ENCODE results near the gene ASB9.
"Not testable (repeated sequence)": the region's sequence is repeated elsewhere in the genome, so short reads cannot be mapped to it uniquely, and the experiment has no call there.

ASB9 gene

GRCh38 chrX:15240414-15240813 is 29.5 kb downstream of the ASB9 start:
- FAIRE-seq = no peak

- no peak for FAIRE-seq
Measured at GRCh38 chrX:15236146-15236545, 33.7 kb downstream of the ASB9 start.

GRCh38 chrX:15235001-15235400 is 34.9 kb downstream of the ASB9 start:
- no peak for FAIRE-seq

GRCh38 chrX:15233416-15234015 is 36.4 kb downstream of the ASB9 start:
- FAIRE-seq = no peak

- no peak for FAIRE-seq
Measured at GRCh38 chrX:15224747-15225146, 45.1 kb downstream of the ASB9 start.

- no peak for FAIRE-seq
Measured at GRCh38 chrX:15221321-15221720, 48.6 kb downstream of the ASB9 start.

- FAIRE-seq = no peak
Measured at GRCh38 chrX:15217161-15217560, 52.7 kb downstream of the ASB9 start.

GRCh38 chrX:15216280-15216679 is 53.6 kb downstream of the ASB9 start:
- FAIRE-seq = no peak

GRCh38 chrX:15215366-15215765 is 54.5 kb downstream of the ASB9 start:
- FAIRE-seq = no peak

- no peak for FAIRE-seq
Measured at GRCh38 chrX:15214588-15214987, 55.3 kb downstream of the ASB9 start.

GRCh38 chrX:15209096-15209495 is 60.8 kb downstream of the ASB9 start:
- FAIRE-seq = no peak

GRCh38 chrX:15207994-15208393 is 61.9 kb downstream of the ASB9 start:
- FAIRE-seq = no peak

GRCh38 chrX:15207384-15207783 is 62.5 kb downstream of the ASB9 start:
- no peak for FAIRE-seq

GRCh38 chrX:15206306-15206705 is 63.6 kb downstream of the ASB9 start:
- FAIRE-seq = no peak

- no peak for FAIRE-seq
Measured at GRCh38 chrX:15204130-15204751, 65.6 kb downstream of the ASB9 start.

GRCh38 chrX:15203694-15204093 is 66.2 kb downstream of the ASB9 start:
- FAIRE-seq = no peak

- no peak for FAIRE-seq
Measured at GRCh38 chrX:15202454-15203177, 67.3 kb downstream of the ASB9 start.

GRCh38 chrX:15200871-15201270 is 69.0 kb downstream of the ASB9 start:
- no peak for FAIRE-seq

- FAIRE-seq = not testable (repeated sequence)
Measured at GRCh38 chrX:15198608-15199202, 71.2 kb downstream of the ASB9 start.

GRCh38 chrX:15194146-15194545 is 75.7 kb downstream of the ASB9 start:
- no peak for FAIRE-seq

Measured in TTC549 (cell line).